NCI-H1694 (cell line): ENCODE measurements around the gene PROM1.

Experiments
- DNase-seq: peaks from one replicate; lab custom pipeline; 2025; lab: John Stamatoyannopoulos, UW

PROM1 gene

DNA sequence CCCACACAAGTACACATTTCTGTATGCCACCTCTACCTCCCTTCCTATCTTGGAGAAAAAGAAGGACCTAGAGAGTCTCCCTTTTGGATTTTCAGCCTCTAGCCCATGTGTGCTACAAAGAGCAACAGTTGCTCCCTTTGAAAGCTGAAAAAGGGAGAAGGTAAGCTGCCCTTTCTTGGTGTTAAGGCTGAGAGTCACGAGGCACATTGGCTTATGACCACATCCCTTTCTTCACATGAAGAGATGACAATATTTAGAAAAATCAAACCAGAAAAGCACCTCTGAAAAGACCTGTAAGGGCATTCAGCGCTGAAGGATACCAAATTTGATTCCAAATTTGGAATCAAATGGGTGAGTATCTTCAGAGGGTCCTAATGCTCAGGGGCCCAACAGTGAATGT, 138.9 kb downstream of the PROM1 start:
- DNase-seq: no peak

DNA sequence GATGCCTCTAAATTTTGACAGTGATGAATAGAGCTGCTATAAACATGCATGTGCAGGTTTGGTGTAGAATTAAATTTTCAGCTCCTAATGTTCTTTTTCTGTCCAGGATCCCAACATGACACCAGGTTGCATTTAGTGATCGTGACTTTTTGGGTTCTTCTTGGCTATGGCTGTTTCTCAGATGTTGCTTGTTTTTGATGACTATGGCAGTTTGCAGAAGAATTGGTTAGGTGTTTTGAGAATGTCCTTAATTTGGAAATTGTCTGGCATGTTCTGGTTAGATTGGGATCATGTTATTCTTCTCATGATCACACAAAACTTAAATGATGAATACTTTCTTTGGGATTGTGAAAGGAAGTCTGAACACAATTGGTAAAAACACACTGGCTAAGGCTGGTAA, 141.5 kb downstream of the PROM1 start:
- DNase-seq: no peak

GRCh38 chr4:15938640-15939039, 145.2 kb downstream of the PROM1 start, which contains the start of gene FGFBP1:
FGFBP1 (minus strand) TSS chr4:15938740; CDS start chr4:15936632, 2,108 bp downstream.
- DNase-seq: no peak

GRCh38 chr4:15938182-15938581, 145.6 kb downstream of the PROM1 start:
- DNase-seq: no peak

GRCh38 chr4:15936495-15936894, 147.3 kb downstream of the PROM1 start:
- no peak for DNase-seq

DNA sequence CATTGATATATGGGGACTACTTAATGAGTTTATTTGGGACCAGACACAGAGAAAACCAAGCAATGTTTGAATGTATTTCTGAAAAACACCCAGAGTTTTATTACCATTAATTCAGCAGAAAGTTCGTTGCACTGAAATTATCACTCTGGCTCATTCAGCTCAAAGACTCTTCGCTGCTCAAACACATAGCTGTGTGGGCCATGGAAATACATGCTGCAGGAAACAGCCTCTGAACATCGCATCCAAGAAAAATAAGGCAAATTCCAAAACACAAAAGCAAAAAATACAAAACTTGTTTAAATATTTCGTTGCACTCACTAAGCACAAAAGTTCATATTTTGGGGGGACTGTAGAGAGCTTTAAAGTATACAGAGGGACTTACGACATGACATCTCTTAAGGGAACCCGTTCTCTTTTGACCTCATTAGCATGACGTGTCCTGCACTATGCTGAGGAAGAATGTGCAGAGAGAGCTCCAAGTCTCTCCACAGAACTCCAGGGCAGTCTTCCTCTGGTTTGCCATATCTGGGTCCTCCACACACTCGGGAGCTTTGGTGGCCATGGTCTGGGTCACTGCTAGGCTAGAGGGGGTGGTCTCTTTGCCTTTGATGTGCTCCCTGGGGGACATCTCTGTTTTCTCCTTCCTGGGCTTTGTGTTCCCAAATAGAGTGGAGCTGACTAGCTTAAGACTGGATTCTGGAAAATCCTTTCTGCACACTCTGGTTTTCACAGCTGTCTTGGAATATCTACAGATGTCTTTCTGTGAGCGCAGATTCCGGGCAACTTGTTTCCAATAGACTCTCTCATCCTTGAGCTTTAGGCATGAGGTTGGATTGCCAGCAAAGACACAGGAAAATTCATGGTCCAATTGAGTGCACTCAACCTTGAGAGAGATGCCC, 148.1 kb downstream of the PROM1 start:
- no peak for DNase-seq

DNA sequence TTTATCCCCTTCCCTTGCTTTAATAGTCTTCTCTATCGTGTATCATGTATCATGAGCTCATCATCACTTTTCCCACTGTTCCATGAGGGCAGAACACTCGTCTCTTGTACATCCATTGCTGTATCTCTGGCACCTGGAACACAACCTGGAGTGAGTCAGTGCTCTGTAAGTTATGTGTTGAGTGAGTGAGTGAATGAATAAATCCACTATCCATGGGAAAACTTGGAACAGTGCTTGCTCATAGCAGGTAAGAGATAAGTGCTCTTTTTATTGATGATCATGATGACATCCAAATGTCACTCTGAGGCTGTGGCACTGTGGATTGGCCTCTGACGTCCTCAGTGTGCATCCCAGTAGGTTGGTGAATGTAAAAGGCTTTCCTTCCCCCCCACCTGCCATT, 149.6 kb downstream of the PROM1 start:
- DNase-seq: no peak

DNA sequence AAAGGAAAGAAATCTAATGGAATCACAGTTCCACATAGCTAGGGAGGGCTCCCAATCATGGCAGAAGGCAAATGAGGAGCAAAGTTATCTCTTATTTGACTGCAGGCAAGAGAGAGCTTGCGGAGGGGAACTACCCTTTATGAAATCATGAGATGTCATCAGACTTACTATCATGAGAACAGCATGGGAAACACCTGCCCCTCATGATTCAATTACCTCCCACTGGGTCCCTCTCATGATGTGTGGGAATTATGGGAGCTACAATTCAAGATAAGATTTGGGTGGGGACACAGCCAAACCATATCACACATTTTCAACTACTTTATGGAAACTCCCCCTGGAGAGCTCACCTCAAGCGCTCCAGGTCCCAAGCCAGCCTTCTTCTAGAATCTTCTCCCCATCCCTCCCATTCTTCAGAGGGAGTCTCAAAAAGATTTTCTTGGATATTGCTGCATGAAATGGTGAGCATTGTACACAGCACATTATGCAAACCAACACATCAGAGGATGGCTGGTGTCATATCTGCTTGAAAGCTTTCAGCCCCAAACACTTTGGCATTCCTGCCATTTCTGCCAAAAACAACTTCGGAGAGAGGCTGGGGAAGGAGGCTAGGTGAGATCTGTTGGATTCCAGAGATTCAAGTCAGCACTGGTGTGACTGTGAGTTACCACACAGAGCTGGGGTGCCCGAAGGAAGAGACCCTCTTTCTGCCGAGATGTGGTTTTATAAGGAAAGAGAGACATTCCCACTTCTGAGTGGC, 152.2 kb downstream of the PROM1 start:
- no peak for DNase-seq

DNA sequence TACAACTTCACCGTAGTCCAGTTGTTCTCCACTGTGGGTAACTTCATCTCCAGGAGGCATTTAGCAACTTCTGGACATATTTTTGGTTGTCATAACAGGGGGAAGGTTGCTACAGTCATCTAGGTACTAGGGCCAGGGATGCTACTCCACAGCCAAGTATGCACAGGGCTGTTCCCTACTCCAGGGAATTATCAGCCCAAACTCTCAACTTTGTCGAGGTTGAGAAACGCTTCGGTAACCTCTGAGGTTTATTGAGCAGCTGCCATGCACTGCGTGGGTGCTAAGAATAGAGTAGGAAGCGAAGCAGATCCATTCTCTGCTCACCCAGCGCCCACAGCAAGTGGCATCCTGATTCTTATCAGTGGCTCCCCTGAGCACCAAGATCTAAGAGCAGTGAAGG, 153.5 kb downstream of the PROM1 start:
- no peak for DNase-seq

- no peak for DNase-seq
These were observed 154.3 kb downstream of the PROM1 start for GRCh38 chr4:15929540-15929939.

GRCh38 chr4:15928883-15929282, 154.9 kb downstream of the PROM1 start:
- DNase-seq: no peak

DNA sequence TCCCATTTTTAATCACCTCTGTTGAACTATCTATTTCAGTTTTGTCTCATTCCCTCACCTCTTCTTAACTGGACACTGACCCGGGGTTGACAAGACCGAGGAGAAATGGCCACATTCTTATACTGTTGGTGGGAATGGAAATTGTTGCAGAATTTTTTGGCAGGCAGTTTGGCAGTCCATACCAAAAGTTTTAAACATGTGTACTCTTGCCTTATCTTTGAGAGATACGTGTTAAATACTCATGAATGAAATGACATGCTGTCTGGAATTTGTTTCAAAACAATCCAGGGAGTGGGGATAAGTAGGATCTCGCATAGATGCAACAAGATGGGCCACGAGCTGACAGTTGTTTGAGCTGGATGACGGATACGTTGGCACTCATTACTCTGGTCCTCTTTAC, 157.3 kb downstream of the PROM1 start:
- DNase-seq: no peak

DNA sequence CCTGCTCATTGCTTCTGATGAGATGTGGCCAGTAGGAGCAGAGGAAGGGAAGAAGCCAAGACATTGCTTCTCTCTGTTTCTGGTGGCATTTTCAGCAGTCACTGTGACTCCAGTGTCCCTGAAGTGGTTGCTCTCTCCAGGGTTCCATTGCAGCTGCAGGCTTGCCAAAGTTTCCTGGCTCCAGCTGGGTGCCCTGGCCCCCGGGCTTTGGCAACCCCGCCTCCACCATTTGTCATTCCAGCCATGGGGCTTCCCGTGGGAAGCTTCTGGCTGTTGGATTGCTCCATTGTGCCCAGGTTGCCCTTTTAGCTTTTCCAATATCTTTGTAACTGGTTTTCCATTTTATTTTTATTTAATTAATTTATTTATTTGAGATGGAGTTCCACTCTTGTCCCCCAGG, 158.0 kb downstream of the PROM1 start:
- no peak for DNase-seq

GRCh38 chr4:15921592-15921932, 162.3 kb downstream of the PROM1 start:
- DNase-seq: no peak

DNA sequence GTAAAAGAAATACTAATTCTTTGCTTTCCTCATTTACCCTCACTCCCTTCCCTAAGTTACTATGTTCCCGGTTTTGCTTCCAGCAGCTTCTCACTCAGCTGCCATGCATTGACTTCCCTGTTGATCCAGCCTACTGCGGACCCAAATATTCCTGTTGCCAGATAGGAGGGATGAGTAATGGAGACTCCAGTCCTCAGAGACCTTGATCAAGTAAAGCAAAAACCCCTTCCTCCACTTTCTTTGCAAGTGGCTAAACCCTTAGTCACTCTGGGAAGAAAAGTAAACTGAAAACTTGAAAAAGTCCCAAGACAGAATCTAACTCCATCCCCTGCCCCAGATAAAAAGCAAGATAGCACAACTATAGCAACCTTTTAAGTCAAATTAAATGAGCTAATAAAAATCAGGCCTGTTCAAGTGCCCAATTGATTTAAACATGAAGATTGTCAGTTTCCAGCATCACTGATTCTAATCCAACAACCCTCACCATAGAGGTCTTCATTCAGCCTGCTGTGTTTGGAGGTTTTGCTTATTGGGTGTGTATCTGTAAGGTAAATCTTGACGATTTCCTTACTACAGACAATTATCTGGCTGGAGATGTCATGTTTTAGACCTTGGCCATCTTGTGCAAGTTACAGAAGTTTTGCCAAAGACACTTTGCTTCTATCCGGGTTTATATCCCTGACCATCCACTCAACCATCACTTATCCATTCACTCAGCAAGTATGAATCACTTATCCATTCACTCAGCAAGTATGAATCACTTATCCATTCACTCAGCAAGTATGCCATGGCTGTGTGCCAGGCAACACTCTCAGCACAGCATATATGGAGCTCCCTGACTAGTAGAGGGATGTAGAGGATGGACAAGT, 162.9 kb downstream of the PROM1 start:
- no peak for DNase-seq

- DNase-seq: no peak
These were observed 165.2 kb downstream of the PROM1 start for GRCh38 chr4:15918484-15919129.
